B cell (primary cell): ENCODE data around the gene SAG.

Experiments used
- CTCF ChIP-seq: fragments of 200-600 bp; IDR thresholded peaks from one replicate; pipeline ENCODE4 v1.8.0; 2022; ENCODE audit warnings: antibody characterized with exemption, mild to moderate bottlenecking
- EZH2 ChIP-seq: IDR thresholded peaks from 2 replicates; pipeline ENCODE4 v1.6.1; 2012; ENCODE audit warnings: borderline replicate concordance, low read depth, mild to moderate bottlenecking, moderate library complexity, low read length; ENCODE audit not compliant: insufficient read depth, poor library complexity, severe bottlenecking

GRCh38 chr2:233278921-233279320 is 28.7 kb upstream of the SAG start:
- TF ChIP-seq CTCF (no peak), EZH2 (no peak)
